NCI-H446 (cell line): ENCODE data around the gene COPS9.

Source experiments
- DNase-seq, 2 experiments: peaks; one replicate each; lab custom pipeline; 2025; lab: John Stamatoyannopoulos, UW

Gene COPS9

GRCh38 chr2:240147911-240148587, 11.9 kb upstream of the COPS9 start:
- no peak for DNase-seq

GRCh38 chr2:240147382-240147781, 11.3 kb upstream of the COPS9 start:
- DNase-seq: no peak

GRCh38 chr2:240146627-240147278, 10.6 kb upstream of the COPS9 start:
- no peak for DNase-seq

GRCh38 chr2:240146141-240146561, 10.0 kb upstream of the COPS9 start:
- DNase-seq: no peak

- DNase-seq: no peak
Measured at GRCh38 chr2:240145461-240145860, 9.4 kb upstream of the COPS9 start.

GRCh38 chr2:240144649-240145261, 8.7 kb upstream of the COPS9 start:
- no peak for DNase-seq

- DNase-seq: peak; percentile 25 to 62
Measured at GRCh38 chr2:240143801-240144648, 7.9 kb upstream of the COPS9 start.

GRCh38 chr2:240143276-240143675, 7.2 kb upstream of the COPS9 start:
- no peak for DNase-seq

GRCh38 chr2:240142859-240143258, 6.8 kb upstream of the COPS9 start:
- no peak for DNase-seq

- DNase-seq: no peak
Measured at GRCh38 chr2:240142256-240142775, 6.2 kb upstream of the COPS9 start.

GRCh38 chr2:240141736-240142135, 5.6 kb upstream of the COPS9 start:
- no peak for DNase-seq

GRCh38 chr2:240140920-240141319, 4.8 kb upstream of the COPS9 start:
- DNase-seq: no peak

- no peak for DNase-seq
Measured at GRCh38 chr2:240140511-240140910, 4.4 kb upstream of the COPS9 start, which contains the start of gene OTOS. Gene OTOS, minus strand, starts transcription at chr2:240140658. Its CDS starts 332 bp downstream, at chr2:240140326.

GRCh38 chr2:240139666-240140393, 3.7 kb upstream of the COPS9 start:
- DNase-seq: no peak

- no peak for DNase-seq
Measured at GRCh38 chr2:240139011-240139441, 2.9 kb upstream of the COPS9 start.

- no peak for DNase-seq
Measured at GRCh38 chr2:240138254-240138984, 2.3 kb upstream of the COPS9 start.

GRCh38 chr2:240137596-240138253, 1.6 kb upstream of the COPS9 start:
- DNase-seq: no peak

GRCh38 chr2:240136671-240137292, 677 bp upstream of the COPS9 start:
- no peak for DNase-seq

GRCh38 chr2:240135706-240136012, 446 bp downstream of the COPS9 start:
- DNase-seq: no peak
